HCT116 (cell line): ENCODE data around the gene RALGPS1. TPM values are rescaled to one million over a fixed set of nuclear protein-coding genes. Genes with fewer than 3 reads are reported as not detected.

Source experiments
- ATAC-seq: fragments of 200-7000 bp; cut with Tn5 transposase; 2 replicates; pipeline ENCODE4 v1.9.1; 2020; ENCODE audit warnings: mild to moderate bottlenecking, moderate library complexity
- BruUV-seq: library from RNA; stranded (reverse); fragments of 400-500 nt; replicated peaks from 2 replicates; lab custom pipeline; 2021; lab: Mats Ljungman, UMichigan
- CTCF ChIA-PET: fragments of 300-600 bp; sonication (Branson Sonifier 250); formaldehyde crosslinking; loops from one replicate; lab custom pipeline; 2021; ENCODE audit warnings: antibody characterized with exemption; lab: Charles Lee
- POLR2A ChIA-PET: fragments of 300-600, 350-600 bp; sonication (Branson Sonifier 250); formaldehyde crosslinking; loops from one replicate; lab custom pipeline; 2021; ENCODE audit warnings: antibody characterized with exemption; lab: Charles Lee
- RAD21 ChIA-PET, 2 experiments: fragments of 300-600 bp; sonication (Branson Sonifier 250); formaldehyde crosslinking; loops; one replicate each; lab custom pipeline; 2023; ENCODE audit warnings: low total read pairs in 2 of 2; ENCODE audit not compliant: uncharacterized antibody in 2 of 2, unreplicated experiment in 2 of 2, low non-redundant PET in 1 of 2; lab: Charles Lee
- DNase-seq: peaks from one replicate; pipeline ENCODE4 v3.0.0-alpha.2; 2010; ENCODE audit warnings: low read depth, low spot score
- H2AFZ ChIP-seq: fragments of 200-600 bp; shearing (Covaris generic), sonication (generic); 2 replicates; pipeline ENCODE4 v1.6.1; 2017; ENCODE audit warnings: low read depth, mixed run types, mixed read lengths, antibody characterized with exemption, low read length; ENCODE audit not compliant: poor library complexity, severe bottlenecking
- H3K27ac ChIP-seq: 2 replicates; pipeline ENCODE4 v1.5.1; 2012; ENCODE audit warnings: low read depth, low read length
- H3K27me3 ChIP-seq: fragments of 200-600 bp; sonication (generic); 2 replicates; pipeline ENCODE4 v1.6.1; 2016; ENCODE audit warnings: mixed run types, low read length, mixed read lengths; ENCODE audit not compliant: insufficient read depth
- H3K36me3 ChIP-seq, 2 experiments: fragments of 200-500 bp in 1 of 2; fragments of 200-600 bp in 1 of 2; sonication (Bioruptor generic) in 1 of 2; sonication (generic) in 1 of 2; 2 replicates each; pipeline versions ENCODE4 v1.5.1 to v1.6.1; 2014 to 2016; ENCODE audit warnings: low read length in 2 of 2, inconsistent platforms in 1 of 2, mixed read lengths in 1 of 2, mixed run types in 1 of 2; ENCODE audit not compliant: insufficient read depth in 2 of 2, control insufficient read depth in 1 of 2
- H3K4me1 ChIP-seq, 2 experiments: fragments of 200-600 bp in 1 of 2; sonication (generic) in 1 of 2; 2 replicates each; pipeline versions ENCODE4 v1.5.1 to v1.6.1; 2012 to 2017; ENCODE audit warnings: low read length in 2 of 2, inconsistent platforms in 1 of 2, mild to moderate bottlenecking in 1 of 2, mixed read lengths in 1 of 2, mixed run types in 1 of 2, moderate library complexity in 1 of 2; ENCODE audit not compliant: insufficient read depth in 2 of 2, control insufficient read depth in 1 of 2
- H3K4me2 ChIP-seq: fragments of 200-600 bp; sonication (generic); 2 replicates; pipeline ENCODE4 v1.6.1; 2017; ENCODE audit warnings: mixed run types, low read length, mixed read lengths
- H3K4me3 ChIP-seq, 2 experiments: fragments of 200-600 bp in 1 of 2; sonication (generic) in 1 of 2; replicated peaks in 1 of 2; 2 replicates each; pipeline ENCODE4 v1.5.1; 2011 to 2016; ENCODE audit warnings: low read length in 2 of 2, control low read depth in 1 of 2, low read depth in 1 of 2, mild to moderate bottlenecking in 1 of 2, mixed read lengths in 1 of 2, mixed run types in 1 of 2
- H3K79me2 ChIP-seq: fragments of 200-600 bp; sonication (generic); 2 replicates; pipeline ENCODE4 v1.6.1; 2017; ENCODE audit warnings: mild to moderate bottlenecking, mixed run types, low read length, moderate library complexity, mixed read lengths; ENCODE audit not compliant: insufficient read depth
- H3K9ac ChIP-seq: fragments of 200-600 bp; sonication (generic); 2 replicates; pipeline ENCODE4 v1.6.1; 2016; ENCODE audit warnings: low read length, mixed read lengths
- H3K9me2 ChIP-seq: fragments of 200-600 bp; sonication (generic), shearing (Covaris generic); 2 replicates; pipeline ENCODE4 v1.6.1; 2017; ENCODE audit warnings: mixed run types, mild to moderate bottlenecking, moderate library complexity; ENCODE audit not compliant: insufficient read depth
- H3K9me3 ChIP-seq, 2 experiments: fragments of 200-500 bp in 1 of 2; fragments of 200-600 bp in 1 of 2; sonication (Bioruptor generic) in 1 of 2; sonication (generic) in 1 of 2; 2 replicates each; pipeline ENCODE4 v1.6.1; 2014 to 2017; ENCODE audit warnings: low read length in 2 of 2, mixed read lengths in 2 of 2, inconsistent platforms in 1 of 2, low read depth in 1 of 2, mild to moderate bottlenecking in 1 of 2, mixed run types in 1 of 2, moderate library complexity in 1 of 2; ENCODE audit not compliant: control insufficient read depth in 1 of 2, insufficient read depth in 1 of 2
- H4K20me1 ChIP-seq: fragments of 200-600 bp; sonication (generic), shearing (Covaris generic); 2 replicates; pipeline ENCODE4 v1.6.1; 2017; ENCODE audit warnings: mixed run types, mild to moderate bottlenecking, moderate library complexity; ENCODE audit not compliant: insufficient read depth
- CEBPB ChIP-seq: IDR thresholded peaks from 2 replicates; pipeline ENCODE4 v1.6.1; 2012; ENCODE audit warnings: low read depth
- ELF1 ChIP-seq: IDR thresholded peaks from 2 replicates; pipeline ENCODE4 v1.6.1; 2012; ENCODE audit warnings: low read depth, borderline replicate concordance
- POLR2A ChIP-seq: IDR thresholded peaks from 2 replicates; pipeline ENCODE4 v1.7.0; 2011; ENCODE audit warnings: borderline replicate concordance; ENCODE audit not compliant: insufficient read depth, insufficient read length; ENCODE audit errors: extremely low read depth
- SRF ChIP-seq: IDR thresholded peaks from 2 replicates; pipeline ENCODE4 v1.6.1; 2012; ENCODE audit warnings: low read depth
- ZFX ChIP-seq: fragments of 450-650 bp; IDR thresholded peaks from 2 replicates; pipeline ENCODE4 v1.6.1; 2017
- intact Hi-C: fragments of 100-400 bp; cut with micrococcal nuclease; formaldehyde crosslinking; loops from 2 replicates; pipeline ENCODE4 v1.10.0; 2022
- total RNA-seq: library from RNA; stranded (reverse); gene quantifications from one replicate; pipeline ENCODE4 v1.2.1, GENCODE V29; 2021; ENCODE audit not compliant: unreplicated experiment
- TF ChIP-seq, protein P1 (sequence below): IDR thresholded peaks from 2 replicates; pipeline ENCODE4 v1.6.1; 2011; ENCODE audit warnings: mild to moderate bottlenecking, low read length, moderate library complexity; ENCODE audit not compliant: insufficient replicate concordance; ENCODE audit errors: extremely low read depth
- TF ChIP-seq, protein P2 (sequence below), 3 experiments: fragments of 200-600 bp in 1 of 3; sonication (generic) in 1 of 3; IDR thresholded peaks in 2 of 3; conservative IDR thresholded peaks in 1 of 3; 2 replicates each; pipeline ENCODE4 v1.5.1; 2012 to 2017; ENCODE audit warnings: low read depth in 2 of 3, low read length in 2 of 3, antibody characterized with exemption in 1 of 3, borderline replicate concordance in 1 of 3, control low read depth in 1 of 3, mild to moderate bottlenecking in 1 of 3, mixed read lengths in 1 of 3, mixed run types in 1 of 3, moderate library complexity in 1 of 3; ENCODE audit not compliant: insufficient read depth in 1 of 3

The RALGPS1 gene
- total RNA-seq, 1 experiment from 2014 or later, result 7.6 TPM

DNA sequence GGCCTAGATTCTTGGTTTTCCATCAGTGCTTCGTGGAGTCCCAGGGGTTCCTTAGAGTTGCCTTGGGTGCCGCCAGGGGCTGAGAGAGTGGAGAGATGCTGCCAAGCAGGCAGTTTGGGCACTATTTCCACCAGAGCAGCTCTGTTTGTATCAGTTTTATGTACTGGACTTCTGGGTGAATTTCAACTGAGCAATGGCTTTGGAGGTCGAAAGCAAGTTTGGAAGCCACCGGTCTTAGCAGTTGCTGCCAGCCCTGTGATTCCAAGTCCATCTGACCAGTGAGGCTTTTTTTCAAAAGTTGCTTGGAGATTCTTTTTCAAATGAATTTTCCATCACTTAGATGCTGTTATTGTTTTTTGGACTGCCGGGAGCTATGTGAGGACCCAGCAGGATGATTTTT lies 139.4 kb downstream of the RALGPS1 start (continued):
- TF ChIP-seq ZFX (no peak), ELF1 (no peak), SRF (no peak), CEBPB (no peak)
- TF ChIP-seq, protein P1, sequence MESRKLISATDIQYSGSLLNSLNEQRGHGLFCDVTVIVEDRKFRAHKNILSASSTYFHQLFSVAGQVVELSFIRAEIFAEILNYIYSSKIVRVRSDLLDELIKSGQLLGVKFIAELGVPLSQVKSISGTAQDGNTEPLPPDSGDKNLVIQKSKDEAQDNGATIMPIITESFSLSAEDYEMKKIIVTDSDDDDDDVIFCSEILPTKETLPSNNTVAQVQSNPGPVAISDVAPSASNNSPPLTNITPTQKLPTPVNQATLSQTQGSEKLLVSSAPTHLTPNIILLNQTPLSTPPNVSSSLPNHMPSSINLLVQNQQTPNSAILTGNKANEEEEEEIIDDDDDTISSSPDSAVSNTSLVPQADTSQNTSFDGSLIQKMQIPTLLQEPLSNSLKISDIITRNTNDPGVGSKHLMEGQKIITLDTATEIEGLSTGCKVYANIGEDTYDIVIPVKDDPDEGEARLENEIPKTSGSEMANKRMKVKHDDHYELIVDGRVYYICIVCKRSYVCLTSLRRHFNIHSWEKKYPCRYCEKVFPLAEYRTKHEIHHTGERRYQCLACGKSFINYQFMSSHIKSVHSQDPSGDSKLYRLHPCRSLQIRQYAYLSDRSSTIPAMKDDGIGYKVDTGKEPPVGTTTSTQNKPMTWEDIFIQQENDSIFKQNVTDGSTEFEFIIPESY, result no peak
- TF ChIP-seq, protein P2, sequence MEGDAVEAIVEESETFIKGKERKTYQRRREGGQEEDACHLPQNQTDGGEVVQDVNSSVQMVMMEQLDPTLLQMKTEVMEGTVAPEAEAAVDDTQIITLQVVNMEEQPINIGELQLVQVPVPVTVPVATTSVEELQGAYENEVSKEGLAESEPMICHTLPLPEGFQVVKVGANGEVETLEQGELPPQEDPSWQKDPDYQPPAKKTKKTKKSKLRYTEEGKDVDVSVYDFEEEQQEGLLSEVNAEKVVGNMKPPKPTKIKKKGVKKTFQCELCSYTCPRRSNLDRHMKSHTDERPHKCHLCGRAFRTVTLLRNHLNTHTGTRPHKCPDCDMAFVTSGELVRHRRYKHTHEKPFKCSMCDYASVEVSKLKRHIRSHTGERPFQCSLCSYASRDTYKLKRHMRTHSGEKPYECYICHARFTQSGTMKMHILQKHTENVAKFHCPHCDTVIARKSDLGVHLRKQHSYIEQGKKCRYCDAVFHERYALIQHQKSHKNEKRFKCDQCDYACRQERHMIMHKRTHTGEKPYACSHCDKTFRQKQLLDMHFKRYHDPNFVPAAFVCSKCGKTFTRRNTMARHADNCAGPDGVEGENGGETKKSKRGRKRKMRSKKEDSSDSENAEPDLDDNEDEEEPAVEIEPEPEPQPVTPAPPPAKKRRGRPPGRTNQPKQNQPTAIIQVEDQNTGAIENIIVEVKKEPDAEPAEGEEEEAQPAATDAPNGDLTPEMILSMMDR (IDR thresholded peaks at IDR 0.05 in 2 of 3, conservative IDR thresholded peaks at IDR 0.05 in 1 of 3; ENCODE audit: borderline replicate concordance in 1 of 3, insufficient read depth in 1 of 3, low read depth in 2 of 3, low read length in 2 of 3), result no peak

DNA sequence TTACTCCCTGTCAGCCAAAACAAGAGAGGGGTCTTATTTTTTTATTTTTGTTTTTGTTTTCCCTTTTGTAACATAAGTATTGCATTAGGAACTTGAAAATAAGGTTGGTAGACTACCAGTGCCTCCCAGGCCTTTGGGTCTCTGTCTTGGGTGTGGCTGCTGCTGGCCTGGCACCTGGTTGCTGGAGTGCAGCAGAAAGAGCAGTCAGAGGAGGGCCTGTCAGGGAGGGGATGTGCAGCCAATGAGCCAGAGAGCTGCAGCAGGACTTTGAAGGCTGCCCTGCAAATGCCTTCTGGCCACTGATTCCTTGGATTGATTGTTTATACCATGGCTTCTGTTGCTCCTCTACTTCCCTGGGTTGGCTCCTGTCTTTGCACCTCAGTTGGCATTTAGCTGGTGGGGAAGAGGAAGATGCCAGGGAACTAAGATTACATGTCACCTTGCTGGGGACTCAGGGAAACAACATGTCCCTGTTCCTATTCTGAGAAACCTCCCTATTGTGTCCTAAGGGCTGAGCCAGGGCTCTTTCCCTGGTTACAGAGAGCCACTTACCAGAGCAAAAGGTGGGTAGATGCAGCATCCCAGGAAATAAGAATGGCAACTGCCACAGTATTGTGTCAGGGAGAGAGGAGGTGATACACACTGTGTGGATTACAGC lies 141.3 kb downstream of the RALGPS1 start:
- ChIA-PET RAD21 (no interaction called here), POLR2A (no interaction called here), CTCF (no interaction called here)
- no peaks in the 10 kb centered on the region for H3K36me3 ChIP-seq
- ATAC-seq (no peak), DNase-seq (no peak)
- no peak for TF ChIP-seq POLR2A
- H3K27ac ChIP-seq, result no peak overlapping the region
- H4K20me1 ChIP-seq, result no peaks in the 10 kb centered on the region
- H2AFZ ChIP-seq, result no peak overlapping the region
- peaks cover 0 to 10% of the 10 kb centered on the region in 2 experiments; a peak in 1 of 4 replicates for H3K4me1 ChIP-seq
- no TSS peak for BruUV-seq
- H3K9me2 ChIP-seq, result no peaks in the 10 kb centered on the region
- H3K79me2 ChIP-seq, result no peaks in the 10 kb centered on the region
- H3K9me3 ChIP-seq, result no peaks in the 10 kb centered on the region
- intact Hi-C loops, result no loop called here
- H3K9ac ChIP-seq, result no peak overlapping the region
- no peak overlapping the region for H3K4me3 ChIP-seq
- H3K4me2 ChIP-seq, result no peak overlapping the region
- no peaks in the 10 kb centered on the region for H3K27me3 ChIP-seq
